Activated gamma-delta T cell (primary cell): ENCODE results near the gene VWF.
"Not testable (repeated sequence)": the region's sequence is repeated elsewhere in the genome, so short reads cannot be mapped to it uniquely, and the experiment has no call there.

Experiments
- DNase-seq: peaks from one replicate; lab custom pipeline; 2025; lab: John Stamatoyannopoulos, UW

VWF gene

GRCh38 chr12:6145564-6145963 lies 21.1 kb upstream of the VWF start:
- DNase-seq: no peak

DNA sequence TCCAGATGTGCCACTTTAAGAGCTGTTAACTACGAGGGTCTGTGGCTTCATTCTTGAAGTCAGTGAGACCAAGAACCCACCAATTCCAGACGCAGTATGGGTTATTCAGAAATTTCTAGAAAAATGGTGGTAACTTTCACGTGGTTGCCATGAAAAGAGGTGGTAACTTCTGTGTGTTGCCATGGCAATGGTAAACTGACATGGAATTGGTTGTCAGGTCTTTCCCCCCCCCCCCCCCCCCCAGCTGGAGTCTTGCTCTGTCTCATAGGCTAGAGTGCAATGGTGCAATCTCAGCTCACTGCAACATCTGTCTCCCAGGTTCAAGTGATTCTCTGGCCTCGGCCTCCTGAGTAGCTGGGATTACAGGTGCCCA lies 18.8 kb upstream of the VWF start:
- no peak for DNase-seq

GRCh38 chr12:6142368-6143302 lies 18.2 kb upstream of the VWF start:
- DNase-seq: not testable (repeated sequence)

DNA sequence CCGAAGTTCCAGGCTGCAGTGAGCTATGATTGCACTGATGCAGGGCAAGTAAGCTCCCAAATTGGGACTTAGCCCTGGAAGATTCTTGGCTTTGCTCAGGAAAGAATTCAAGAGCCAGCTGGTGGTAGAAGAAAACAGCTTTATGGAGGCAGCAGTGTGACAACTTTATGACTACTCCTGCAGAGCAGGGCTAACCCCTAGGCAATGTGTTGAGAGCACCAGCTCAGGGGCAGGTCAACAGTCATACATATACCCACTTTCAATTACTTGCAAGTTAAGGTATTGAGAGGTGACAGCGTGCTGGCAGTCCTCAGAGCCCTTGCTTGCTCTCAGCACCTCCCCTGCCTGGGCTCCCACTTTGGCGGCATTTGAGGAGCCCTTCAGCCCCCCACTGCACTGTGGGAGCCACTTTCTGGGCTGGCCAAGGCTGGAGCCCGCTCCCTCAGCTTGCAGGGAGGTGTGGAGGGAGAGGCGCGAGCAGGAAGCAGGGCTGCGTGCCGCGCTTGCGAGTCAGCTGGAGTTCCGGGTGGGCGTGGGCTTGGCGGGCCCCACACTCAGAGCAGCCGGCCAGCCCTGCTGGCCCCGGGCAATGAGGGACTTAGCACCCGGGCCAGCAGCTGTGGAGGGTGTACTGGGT lies 17.4 kb upstream of the VWF start:
- DNase-seq: not testable (repeated sequence)

- no peak for DNase-seq
Observed at GRCh38 chr12:6140651-6141447, 16.4 kb upstream of the VWF start.

GRCh38 chr12:6135071-6135470 lies 10.6 kb upstream of the VWF start:
- DNase-seq: no peak

- no peak for DNase-seq
Observed at GRCh38 chr12:6133642-6134041, 9.2 kb upstream of the VWF start.

GRCh38 chr12:6132496-6132895 lies 8.0 kb upstream of the VWF start:
- DNase-seq: no peak

DNA sequence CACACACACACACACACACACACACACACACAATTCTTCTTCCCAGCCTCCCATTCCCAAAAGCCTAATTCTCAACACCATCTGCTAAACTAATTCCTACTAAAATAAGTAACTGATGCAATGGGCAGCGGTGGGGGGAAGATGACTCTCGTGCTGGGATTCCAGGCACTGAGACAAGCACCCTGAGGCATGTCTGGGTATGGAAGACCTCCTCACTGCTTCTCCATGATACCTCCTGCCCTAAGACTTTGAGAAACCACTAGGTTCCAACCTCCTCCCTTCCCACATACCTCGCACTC lies 789 bp upstream of the VWF start:
- DNase-seq: no peak

DNA sequence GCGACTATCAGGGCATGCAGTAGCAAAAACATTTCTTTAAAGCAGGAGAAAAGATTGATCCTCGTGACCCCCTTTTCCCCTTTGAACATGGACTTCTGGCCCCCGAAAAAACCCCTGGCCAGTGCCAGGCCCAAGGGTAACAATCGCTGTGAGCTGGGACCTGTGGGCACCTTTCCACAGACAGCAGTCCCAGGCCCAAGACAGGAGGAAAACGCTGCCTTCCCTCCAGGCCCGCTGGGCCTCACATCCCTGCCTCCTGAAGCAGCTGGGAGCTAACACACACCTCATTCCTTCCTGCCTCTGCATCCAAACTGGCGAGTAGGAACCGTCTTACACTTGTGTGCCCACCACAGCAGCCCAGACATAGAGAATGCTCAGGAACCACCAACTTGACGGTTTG lies 1.2 kb downstream of the VWF start:
- no peak for DNase-seq

GRCh38 chr12:6122201-6122600 lies 2.3 kb downstream of the VWF start:
- no peak for DNase-seq

- DNase-seq: no peak
Observed at GRCh38 chr12:6120796-6121473, 3.5 kb downstream of the VWF start.

DNA sequence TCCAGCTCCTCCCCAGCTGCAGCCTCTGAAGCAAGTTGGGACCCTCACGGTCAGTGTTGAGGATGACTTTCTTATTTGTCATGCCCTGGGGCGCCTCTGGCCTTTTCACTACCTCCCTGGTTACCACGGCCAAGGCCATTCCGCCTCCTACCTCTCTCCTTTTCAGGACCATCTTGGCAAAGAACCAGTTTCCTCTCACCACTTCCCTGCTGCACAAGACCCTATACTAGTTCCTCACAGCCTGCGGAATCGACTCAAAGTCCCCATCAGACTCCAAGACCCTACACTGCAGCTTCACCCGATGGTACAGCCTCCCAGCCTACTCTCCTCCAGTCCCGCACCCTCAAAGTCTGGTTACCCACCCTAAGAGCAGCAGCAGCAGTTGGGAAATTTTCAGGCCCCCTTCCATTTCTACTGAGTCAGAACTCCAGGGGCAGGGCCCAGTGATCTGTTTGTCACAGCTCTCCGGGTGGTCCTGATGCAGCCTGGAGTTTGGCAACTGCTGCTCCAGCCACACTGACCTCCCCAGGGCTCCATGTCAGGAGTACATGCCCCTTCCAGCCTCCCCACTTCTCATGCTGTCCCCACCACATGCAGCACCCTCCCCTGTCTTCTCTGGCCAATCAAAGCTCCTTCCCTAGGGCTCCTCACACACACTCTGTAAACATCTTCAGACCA lies 5.4 kb downstream of the VWF start:
- no peak for DNase-seq

DNA sequence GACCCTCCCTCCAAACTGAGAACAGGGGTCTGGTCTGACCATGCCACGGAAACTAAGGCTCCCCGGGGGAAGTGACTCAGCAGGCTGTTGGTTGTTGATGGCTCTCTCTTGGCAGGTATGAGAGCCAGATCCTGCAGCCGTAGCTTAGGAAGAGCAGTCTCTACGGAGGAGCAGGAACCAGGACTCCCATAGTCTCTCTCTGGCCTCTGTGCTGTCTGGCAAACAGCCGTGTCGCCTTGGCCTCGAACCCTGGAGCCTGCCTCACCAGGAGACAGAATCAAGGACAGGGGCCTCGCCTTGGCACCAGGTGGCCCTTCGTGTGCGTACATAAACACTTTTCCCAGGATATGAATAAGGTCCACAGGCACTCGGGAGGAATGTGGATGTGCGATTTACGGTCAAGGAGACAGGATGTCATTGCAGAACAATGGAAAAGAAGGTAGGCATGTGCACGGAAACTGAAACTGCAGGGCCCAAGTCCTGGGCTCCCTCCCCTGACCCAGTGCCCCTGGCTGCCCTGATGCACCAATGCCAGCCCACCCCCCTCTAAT lies 7.9 kb downstream of the VWF start:
- DNase-seq: no peak

DNA sequence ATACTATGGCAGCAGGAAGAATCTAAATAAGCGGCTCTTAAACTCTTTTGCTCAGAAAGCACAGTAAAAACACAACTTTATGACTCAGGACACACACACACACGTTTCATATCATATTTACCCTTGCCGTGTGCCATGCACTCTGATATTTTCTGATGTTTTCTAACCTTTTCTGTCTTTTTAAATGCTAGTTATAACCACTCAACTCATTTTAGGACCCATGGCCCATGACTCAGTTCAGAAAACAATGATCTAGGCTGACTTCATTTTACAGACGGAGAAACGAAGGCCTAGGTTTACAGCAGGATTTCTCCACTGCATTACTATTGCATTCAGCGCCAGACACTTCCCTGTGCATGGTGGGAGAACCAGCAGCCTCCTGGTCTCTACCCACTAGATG lies 9.1 kb downstream of the VWF start:
- DNase-seq: no peak

DNA sequence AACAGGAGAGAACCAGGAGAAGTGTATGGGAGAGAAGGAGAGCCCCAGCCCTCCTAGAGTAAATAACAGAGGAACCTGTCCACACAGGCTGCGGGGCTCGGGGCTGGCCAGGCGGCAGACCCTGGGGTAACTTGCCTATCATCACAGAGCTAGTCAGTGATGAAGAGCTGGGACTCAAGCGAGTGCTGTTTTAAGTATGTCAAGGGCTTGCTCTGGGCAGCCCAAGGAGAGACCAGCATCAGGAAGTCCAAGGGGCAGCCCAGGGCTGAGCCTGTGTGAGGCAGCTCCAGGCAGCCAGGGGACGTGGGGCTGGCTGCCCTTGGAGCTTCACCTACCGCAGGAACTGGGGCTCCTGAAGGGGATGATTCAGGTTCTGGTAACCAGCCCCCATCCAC lies 10.0 kb downstream of the VWF start:
- DNase-seq: no peak

DNA sequence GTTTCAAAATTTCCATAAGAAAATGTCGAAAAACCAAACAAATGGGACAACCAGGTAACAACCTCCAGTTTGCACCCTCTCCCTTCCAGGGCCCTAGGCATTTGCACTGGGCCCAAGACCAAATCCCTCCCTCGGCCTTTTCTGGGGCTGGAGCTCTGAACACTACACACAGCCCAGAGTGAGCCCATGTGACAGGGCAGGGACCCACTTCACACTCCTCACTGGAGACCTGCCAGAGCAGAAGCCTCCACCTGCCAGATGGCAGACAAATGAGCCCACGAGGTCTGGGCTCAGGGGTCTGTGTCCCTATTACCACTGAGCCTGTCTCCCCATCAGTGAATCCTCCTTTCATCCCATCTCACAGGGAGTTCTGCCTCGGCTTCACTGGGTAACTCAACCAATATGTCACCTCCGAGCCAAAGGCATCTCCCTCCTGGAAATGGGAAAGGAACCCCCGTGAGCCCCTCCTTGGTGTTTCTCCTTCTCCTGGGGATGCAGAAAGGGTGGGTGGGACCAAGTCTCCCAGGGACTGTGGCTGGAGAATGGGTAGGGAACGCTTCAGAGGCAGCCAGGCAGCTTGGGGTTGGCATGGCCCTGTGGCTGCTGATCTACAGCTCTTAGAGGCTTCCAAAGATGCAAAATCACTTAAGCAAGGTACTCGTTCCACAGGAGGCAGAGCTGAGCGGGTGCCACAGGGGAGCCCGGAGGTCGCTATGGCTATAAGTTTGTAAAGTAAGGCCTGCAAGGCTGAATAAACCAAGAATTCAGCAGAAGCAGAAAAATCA lies 10.6 kb downstream of the VWF start:
- no peak for DNase-seq

GRCh38 chr12:6112004-6112403 lies 12.5 kb downstream of the VWF start:
- no peak for DNase-seq

GRCh38 chr12:6110006-6110405 lies 14.5 kb downstream of the VWF start:
- DNase-seq: no peak

GRCh38 chr12:6106218-6106617 lies 18.3 kb downstream of the VWF start:
- no peak for DNase-seq

- DNase-seq: no peak
Observed at GRCh38 chr12:6104842-6105241, 19.6 kb downstream of the VWF start.
